Prostate gland (tissue), 2 donors: ENCODE data around the gene FBXO38.

Experiments used
- CTCF ChIP-seq, 4 experiments: fragments of 200-600 bp in 2 of 4; fragments of 450-650 bp in 2 of 4; sonication (generic) in 2 of 4; IDR thresholded peaks; 1 replicate in 3 of 4; 2 replicates in 1 of 4; pipeline ENCODE4 v1.5.1; 2016 to 2019; ENCODE audit warnings: antibody characterized with exemption in 4 of 4, mild to moderate bottlenecking in 2 of 4, moderate library complexity in 2 of 4
- POLR2A ChIP-seq: fragments of 450-650 bp; IDR thresholded peaks from one replicate; pipeline ENCODE4 v1.6.1; 2016; ENCODE audit warnings: antibody characterized with exemption, mild to moderate bottlenecking
- POLR2AphosphoS5 ChIP-seq: sonication (generic); formaldehyde crosslinking; IDR thresholded peaks from one replicate; pipeline ENCODE4 v1.6.1; 2017; ENCODE audit warnings: antibody characterized with exemption

- TF ChIP-seq CTCF (IDR thresholded peaks at IDR 0.05) (no peak), POLR2A (no peak), POLR2AphosphoS5 (no peak)
Measured at GRCh38 chr5:148381906-148382305, 1.9 kb upstream of the FBXO38 start.
